Liver (tissue), 3 donors: Measurements from ENCODE around the gene CCDC187.
"Not testable (repeated sequence)": the region's sequence is repeated elsewhere in the genome, so short reads cannot be mapped to it uniquely, and the experiment has no call there.

Source experiments
- CTCF ChIP-seq: fragments of 150-350 bp; IDR thresholded peaks from 2 replicates; pipeline ENCODE4 v1.5.1; 2017; ENCODE audit warnings: improper control_type of control experiment, low read depth, low read length; ENCODE audit not compliant: missing input control
- EGR1 ChIP-seq, 2 donors: IDR thresholded peaks; 2 replicates each; pipeline ENCODE4 v1.6.1; 2016 to 2018; ENCODE audit warnings: antibody characterized with exemption in 2 of 2, low read depth in 2 of 2
- FOXA1 ChIP-seq: IDR thresholded peaks from 2 replicates; pipeline ENCODE4 v1.6.1; 2016; ENCODE audit warnings: antibody characterized with exemption
- FOXA2 ChIP-seq: IDR thresholded peaks from 2 replicates; pipeline ENCODE4 v1.6.1; 2016; ENCODE audit warnings: antibody characterized with exemption
- JUND ChIP-seq, 2 donors: IDR thresholded peaks; 2 replicates each; pipeline ENCODE4 v1.6.1; 2016; ENCODE audit warnings: antibody characterized with exemption in 2 of 2
- MAX ChIP-seq: IDR thresholded peaks from 2 replicates; pipeline ENCODE4 v1.6.1; 2016; ENCODE audit warnings: antibody characterized with exemption
- RXRA ChIP-seq, 2 donors: IDR thresholded peaks; 2 replicates each; pipeline ENCODE4 v1.6.1; 2017 to 2018; ENCODE audit warnings: antibody characterized with exemption in 2 of 2, mild to moderate bottlenecking in 1 of 2
- TAF1 ChIP-seq: conservative IDR thresholded peaks from 2 replicates; pipeline ENCODE4 v1.6.1; 2016; ENCODE audit warnings: antibody characterized with exemption, mild to moderate bottlenecking
- YY1 ChIP-seq: IDR thresholded peaks from 2 replicates; pipeline ENCODE4 v1.6.1; 2016; ENCODE audit warnings: antibody characterized with exemption, mild to moderate bottlenecking
- TF ChIP-seq, protein P1 (sequence below): IDR thresholded peaks from 2 replicates; pipeline ENCODE4 v1.6.1; 2016; ENCODE audit warnings: antibody characterized with exemption, mild to moderate bottlenecking
- donor health status: healthy.
- donor health status: healthy.

- not testable (repeated sequence) for TF ChIP-seq CTCF; RXRA (IDR thresholded peaks at IDR 0.05); EGR1 (IDR thresholded peaks at IDR 0.05; ENCODE audit: low read depth in 2 of 2); FOXA2; TAF1; FOXA1; MAX; YY1; JUND (IDR thresholded peaks at IDR 0.05)
- TF ChIP-seq, protein P1, sequence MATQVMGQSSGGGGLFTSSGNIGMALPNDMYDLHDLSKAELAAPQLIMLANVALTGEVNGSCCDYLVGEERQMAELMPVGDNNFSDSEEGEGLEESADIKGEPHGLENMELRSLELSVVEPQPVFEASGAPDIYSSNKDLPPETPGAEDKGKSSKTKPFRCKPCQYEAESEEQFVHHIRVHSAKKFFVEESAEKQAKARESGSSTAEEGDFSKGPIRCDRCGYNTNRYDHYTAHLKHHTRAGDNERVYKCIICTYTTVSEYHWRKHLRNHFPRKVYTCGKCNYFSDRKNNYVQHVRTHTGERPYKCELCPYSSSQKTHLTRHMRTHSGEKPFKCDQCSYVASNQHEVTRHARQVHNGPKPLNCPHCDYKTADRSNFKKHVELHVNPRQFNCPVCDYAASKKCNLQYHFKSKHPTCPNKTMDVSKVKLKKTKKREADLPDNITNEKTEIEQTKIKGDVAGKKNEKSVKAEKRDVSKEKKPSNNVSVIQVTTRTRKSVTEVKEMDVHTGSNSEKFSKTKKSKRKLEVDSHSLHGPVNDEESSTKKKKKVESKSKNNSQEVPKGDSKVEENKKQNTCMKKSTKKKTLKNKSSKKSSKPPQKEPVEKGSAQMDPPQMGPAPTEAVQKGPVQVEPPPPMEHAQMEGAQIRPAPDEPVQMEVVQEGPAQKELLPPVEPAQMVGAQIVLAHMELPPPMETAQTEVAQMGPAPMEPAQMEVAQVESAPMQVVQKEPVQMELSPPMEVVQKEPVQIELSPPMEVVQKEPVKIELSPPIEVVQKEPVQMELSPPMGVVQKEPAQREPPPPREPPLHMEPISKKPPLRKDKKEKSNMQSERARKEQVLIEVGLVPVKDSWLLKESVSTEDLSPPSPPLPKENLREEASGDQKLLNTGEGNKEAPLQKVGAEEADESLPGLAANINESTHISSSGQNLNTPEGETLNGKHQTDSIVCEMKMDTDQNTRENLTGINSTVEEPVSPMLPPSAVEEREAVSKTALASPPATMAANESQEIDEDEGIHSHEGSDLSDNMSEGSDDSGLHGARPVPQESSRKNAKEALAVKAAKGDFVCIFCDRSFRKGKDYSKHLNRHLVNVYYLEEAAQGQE = not testable (repeated sequence)
Observed at GRCh38 chr9:136351868-136352267, 48.0 kb upstream of the CCDC187 start.
